ENCODE measurements around the gene EME1. TPM values are rescaled to one million over a fixed set of nuclear protein-coding genes. Genes with fewer than 3 reads are reported as not detected.

EME1 gene
- total and polyA plus RNA-seq, 2 of the 13 experiments (the other 11 are each of a cell fraction or from before 2014, with no cell fraction given): 20.7 to 24.6 TPM

DNA sequence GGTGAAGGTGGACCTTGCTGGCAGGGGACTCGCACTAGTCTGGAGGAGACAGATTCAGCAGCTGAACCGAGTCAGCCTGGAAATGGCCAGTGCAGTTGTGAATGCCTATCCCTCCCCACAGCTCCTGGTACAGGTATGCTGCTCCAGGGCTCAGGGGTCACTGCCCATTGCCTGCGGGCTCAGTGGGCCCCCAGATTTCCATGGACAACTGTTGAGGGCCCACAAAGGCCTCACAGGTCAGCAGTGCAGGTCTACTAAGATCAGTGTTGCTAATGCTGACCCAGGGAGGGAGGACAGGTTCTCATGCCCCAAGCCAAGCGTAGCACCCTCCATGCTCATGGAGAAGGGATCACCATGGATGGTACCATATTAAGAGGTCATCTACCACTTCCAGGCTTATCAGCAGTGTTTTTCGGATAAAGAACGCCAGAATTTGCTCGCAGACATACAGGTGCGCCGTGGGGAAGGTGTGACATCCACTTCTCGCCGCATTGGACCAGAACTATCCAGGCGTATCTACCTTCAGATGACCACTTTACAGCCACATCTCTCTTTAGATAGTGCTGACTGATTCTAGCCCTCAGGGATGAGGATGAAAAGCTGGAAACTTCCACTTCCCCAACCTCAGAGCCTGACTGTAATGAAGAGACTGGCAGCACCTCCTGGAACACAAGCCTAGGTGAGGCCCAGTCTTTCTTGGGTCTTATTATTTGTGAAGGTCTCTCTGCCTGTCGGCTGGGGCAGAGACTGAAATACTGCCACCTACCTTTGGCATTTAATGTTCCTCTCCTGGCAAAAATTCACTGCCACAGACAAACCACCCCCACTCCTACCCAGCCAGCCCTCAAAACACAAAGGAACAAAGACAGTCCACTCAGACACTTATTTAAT lies 7.6 kb downstream of the EME1 start (continued):
- TF ChIP-seq, protein P1, sequence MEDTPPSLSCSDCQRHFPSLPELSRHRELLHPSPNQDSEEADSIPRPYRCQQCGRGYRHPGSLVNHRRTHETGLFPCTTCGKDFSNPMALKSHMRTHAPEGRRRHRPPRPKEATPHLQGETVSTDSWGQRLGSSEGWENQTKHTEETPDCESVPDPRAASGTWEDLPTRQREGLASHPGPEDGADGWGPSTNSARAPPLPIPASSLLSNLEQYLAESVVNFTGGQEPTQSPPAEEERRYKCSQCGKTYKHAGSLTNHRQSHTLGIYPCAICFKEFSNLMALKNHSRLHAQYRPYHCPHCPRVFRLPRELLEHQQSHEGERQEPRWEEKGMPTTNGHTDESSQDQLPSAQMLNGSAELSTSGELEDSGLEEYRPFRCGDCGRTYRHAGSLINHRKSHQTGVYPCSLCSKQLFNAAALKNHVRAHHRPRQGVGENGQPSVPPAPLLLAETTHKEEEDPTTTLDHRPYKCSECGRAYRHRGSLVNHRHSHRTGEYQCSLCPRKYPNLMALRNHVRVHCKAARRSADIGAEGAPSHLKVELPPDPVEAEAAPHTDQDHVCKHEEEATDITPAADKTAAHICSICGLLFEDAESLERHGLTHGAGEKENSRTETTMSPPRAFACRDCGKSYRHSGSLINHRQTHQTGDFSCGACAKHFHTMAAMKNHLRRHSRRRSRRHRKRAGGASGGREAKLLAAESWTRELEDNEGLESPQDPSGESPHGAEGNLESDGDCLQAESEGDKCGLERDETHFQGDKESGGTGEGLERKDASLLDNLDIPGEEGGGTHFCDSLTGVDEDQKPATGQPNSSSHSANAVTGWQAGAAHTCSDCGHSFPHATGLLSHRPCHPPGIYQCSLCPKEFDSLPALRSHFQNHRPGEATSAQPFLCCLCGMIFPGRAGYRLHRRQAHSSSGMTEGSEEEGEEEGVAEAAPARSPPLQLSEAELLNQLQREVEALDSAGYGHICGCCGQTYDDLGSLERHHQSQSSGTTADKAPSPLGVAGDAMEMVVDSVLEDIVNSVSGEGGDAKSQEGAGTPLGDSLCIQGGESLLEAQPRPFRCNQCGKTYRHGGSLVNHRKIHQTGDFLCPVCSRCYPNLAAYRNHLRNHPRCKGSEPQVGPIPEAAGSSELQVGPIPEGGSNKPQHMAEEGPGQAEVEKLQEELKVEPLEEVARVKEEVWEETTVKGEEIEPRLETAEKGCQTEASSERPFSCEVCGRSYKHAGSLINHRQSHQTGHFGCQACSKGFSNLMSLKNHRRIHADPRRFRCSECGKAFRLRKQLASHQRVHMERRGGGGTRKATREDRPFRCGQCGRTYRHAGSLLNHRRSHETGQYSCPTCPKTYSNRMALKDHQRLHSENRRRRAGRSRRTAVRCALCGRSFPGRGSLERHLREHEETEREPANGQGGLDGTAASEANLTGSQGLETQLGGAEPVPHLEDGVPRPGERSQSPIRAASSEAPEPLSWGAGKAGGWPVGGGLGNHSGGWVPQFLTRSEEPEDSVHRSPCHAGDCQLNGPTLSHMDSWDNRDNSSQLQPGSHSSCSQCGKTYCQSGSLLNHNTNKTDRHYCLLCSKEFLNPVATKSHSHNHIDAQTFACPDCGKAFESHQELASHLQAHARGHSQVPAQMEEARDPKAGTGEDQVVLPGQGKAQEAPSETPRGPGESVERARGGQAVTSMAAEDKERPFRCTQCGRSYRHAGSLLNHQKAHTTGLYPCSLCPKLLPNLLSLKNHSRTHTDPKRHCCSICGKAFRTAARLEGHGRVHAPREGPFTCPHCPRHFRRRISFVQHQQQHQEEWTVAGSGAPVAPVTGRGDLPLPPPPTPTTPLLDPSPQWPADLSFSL (CRISPR knock-in tag; IDR thresholded peaks at IDR 0.05): no peak
- TF ChIP-seq NCOA5 (CRISPR knock-in tag; IDR thresholded peaks at IDR 0.05) (0 out of 2 replicates have a peak, but pooled peaks have one; percentile 56), RFX1 (IDR thresholded peaks at IDR 0.05) (no peak), FOXC1 (CRISPR knock-in tag; IDR thresholded peaks at IDR 0.05; ENCODE audit: borderline replicate concordance) (no peak), ZNF138 (CRISPR knock-in tag; IDR thresholded peaks at IDR 0.05; ENCODE audit: low read depth) (no peak), GTF3A (CRISPR knock-in tag; conservative IDR thresholded peaks at IDR 0.05) (no peak), ZSCAN20 (CRISPR knock-in tag; IDR thresholded peaks at IDR 0.05; ENCODE audit: borderline replicate concordance) (no peak)
- TF ChIP-seq, protein P2, sequence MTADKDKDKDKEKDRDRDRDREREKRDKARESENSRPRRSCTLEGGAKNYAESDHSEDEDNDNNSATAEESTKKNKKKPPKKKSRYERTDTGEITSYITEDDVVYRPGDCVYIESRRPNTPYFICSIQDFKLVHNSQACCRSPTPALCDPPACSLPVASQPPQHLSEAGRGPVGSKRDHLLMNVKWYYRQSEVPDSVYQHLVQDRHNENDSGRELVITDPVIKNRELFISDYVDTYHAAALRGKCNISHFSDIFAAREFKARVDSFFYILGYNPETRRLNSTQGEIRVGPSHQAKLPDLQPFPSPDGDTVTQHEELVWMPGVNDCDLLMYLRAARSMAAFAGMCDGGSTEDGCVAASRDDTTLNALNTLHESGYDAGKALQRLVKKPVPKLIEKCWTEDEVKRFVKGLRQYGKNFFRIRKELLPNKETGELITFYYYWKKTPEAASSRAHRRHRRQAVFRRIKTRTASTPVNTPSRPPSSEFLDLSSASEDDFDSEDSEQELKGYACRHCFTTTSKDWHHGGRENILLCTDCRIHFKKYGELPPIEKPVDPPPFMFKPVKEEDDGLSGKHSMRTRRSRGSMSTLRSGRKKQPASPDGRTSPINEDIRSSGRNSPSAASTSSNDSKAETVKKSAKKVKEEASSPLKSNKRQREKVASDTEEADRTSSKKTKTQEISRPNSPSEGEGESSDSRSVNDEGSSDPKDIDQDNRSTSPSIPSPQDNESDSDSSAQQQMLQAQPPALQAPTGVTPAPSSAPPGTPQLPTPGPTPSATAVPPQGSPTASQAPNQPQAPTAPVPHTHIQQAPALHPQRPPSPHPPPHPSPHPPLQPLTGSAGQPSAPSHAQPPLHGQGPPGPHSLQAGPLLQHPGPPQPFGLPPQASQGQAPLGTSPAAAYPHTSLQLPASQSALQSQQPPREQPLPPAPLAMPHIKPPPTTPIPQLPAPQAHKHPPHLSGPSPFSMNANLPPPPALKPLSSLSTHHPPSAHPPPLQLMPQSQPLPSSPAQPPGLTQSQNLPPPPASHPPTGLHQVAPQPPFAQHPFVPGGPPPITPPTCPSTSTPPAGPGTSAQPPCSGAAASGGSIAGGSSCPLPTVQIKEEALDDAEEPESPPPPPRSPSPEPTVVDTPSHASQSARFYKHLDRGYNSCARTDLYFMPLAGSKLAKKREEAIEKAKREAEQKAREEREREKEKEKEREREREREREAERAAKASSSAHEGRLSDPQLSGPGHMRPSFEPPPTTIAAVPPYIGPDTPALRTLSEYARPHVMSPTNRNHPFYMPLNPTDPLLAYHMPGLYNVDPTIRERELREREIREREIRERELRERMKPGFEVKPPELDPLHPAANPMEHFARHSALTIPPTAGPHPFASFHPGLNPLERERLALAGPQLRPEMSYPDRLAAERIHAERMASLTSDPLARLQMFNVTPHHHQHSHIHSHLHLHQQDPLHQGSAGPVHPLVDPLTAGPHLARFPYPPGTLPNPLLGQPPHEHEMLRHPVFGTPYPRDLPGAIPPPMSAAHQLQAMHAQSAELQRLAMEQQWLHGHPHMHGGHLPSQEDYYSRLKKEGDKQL (CRISPR knock-in tag; IDR thresholded peaks at IDR 0.05; ENCODE audit: low read depth): no peak
- TF ChIP-seq, protein P3, sequence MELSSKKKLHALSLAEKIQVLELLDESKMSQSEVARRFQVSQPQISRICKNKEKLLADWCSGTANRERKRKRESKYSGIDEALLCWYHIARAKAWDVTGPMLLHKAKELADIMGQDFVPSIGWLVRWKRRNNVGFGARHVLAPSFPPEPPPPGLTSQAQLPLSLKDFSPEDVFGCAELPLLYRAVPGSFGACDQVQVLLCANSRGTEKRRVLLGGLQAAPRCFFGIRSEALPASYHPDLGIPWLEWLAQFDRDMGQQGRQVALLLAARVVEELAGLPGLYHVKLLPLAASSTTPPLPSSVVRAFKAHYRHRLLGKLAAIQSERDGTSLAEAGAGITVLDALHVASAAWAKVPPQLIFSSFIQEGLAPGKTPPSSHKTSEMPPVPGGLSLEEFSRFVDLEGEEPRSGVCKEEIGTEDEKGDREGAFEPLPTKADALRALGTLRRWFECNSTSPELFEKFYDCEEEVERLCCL (CRISPR knock-in tag; IDR thresholded peaks at IDR 0.05; ENCODE audit: borderline replicate concordance): no peak
- TF ChIP-seq, protein P4, sequence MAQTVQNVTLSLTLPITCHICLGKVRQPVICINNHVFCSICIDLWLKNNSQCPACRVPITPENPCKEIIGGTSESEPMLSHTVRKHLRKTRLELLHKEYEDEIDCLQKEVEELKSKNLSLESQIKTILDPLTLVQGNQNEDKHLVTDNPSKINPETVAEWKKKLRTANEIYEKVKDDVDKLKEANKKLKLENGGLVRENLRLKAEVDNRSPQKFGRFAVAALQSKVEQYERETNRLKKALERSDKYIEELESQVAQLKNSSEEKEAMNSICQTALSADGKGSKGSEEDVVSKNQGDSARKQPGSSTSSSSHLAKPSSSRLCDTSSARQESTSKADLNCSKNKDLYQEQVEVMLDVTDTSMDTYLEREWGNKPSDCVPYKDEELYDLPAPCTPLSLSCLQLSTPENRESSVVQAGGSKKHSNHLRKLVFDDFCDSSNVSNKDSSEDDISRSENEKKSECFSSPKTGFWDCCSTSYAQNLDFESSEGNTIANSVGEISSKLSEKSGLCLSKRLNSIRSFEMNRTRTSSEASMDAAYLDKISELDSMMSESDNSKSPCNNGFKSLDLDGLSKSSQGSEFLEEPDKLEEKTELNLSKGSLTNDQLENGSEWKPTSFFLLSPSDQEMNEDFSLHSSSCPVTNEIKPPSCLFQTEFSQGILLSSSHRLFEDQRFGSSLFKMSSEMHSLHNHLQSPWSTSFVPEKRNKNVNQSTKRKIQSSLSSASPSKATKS (CRISPR knock-in tag; IDR thresholded peaks at IDR 0.05): no peak
- TF ChIP-seq, protein P5, sequence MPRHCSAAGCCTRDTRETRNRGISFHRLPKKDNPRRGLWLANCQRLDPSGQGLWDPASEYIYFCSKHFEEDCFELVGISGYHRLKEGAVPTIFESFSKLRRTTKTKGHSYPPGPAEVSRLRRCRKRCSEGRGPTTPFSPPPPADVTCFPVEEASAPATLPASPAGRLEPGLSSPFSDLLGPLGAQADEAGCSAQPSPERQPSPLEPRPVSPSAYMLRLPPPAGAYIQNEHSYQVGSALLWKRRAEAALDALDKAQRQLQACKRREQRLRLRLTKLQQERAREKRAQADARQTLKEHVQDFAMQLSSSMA (CRISPR knock-in tag; IDR thresholded peaks at IDR 0.05): no peak
